Endodermal cell (in vitro differentiated cells): ENCODE measurements around the gene IDE. TPM values are rescaled to one million over a fixed set of nuclear protein-coding genes. Genes with fewer than 3 reads are reported as not detected.

Source experiments
- DNase-seq: peaks from one replicate; pipeline ENCODE4 v3.0.0-alpha.2; 2017
- H3K27ac ChIP-seq: 2 replicates; pipeline ENCODE4 v1.5.1; 2013; ENCODE audit warnings: mild to moderate bottlenecking, low read depth, low read length, moderate library complexity
- H3K27me3 ChIP-seq: 2 replicates; pipeline ENCODE4 v1.6.1; 2013; ENCODE audit warnings: mild to moderate bottlenecking, low read length, moderate library complexity; ENCODE audit not compliant: insufficient read depth, control insufficient read depth, poor library complexity, severe bottlenecking
- H3K36me3 ChIP-seq: 2 replicates; pipeline ENCODE4 v1.7.0; 2013; ENCODE audit warnings: mild to moderate bottlenecking, low read length, moderate library complexity; ENCODE audit not compliant: control insufficient read depth, insufficient read depth
- H3K4me1 ChIP-seq: one replicate; pipeline ENCODE4 v1.7.0; 2013; ENCODE audit warnings: low read length; ENCODE audit not compliant: control insufficient read depth, insufficient read depth
- H3K4me3 ChIP-seq: 2 replicates; pipeline ENCODE4 v1.5.1; 2013; ENCODE audit warnings: mild to moderate bottlenecking, low read length, moderate library complexity
- H3K9ac ChIP-seq: 2 replicates; pipeline ENCODE4 v1.6.1; 2013; ENCODE audit warnings: mild to moderate bottlenecking, low read length, moderate library complexity; ENCODE audit not compliant: poor library complexity, severe bottlenecking; ENCODE audit errors: extremely low read depth
- H3K9me3 ChIP-seq: 2 replicates; pipeline ENCODE4 v1.6.1; 2013; ENCODE audit warnings: mild to moderate bottlenecking, low read length, moderate library complexity; ENCODE audit not compliant: control insufficient read depth
- H3K27ac Mint-ChIP-seq: 2 replicates; pipeline ENCODE4 v1.8.0; 2020; ENCODE audit warnings: mixed read lengths
- H3K27me3 Mint-ChIP-seq: 2 replicates; pipeline ENCODE4 v1.8.0; 2021; ENCODE audit warnings: mild to moderate bottlenecking, mixed read lengths; ENCODE audit not compliant: insufficient read depth
- H3K36me3 Mint-ChIP-seq: 2 replicates; pipeline ENCODE4 v1.8.0; 2020; ENCODE audit warnings: low read depth, mixed read lengths
- H3K4me1 Mint-ChIP-seq: 2 replicates; pipeline ENCODE4 v1.8.0; 2020; ENCODE audit warnings: mixed read lengths
- H3K4me3 Mint-ChIP-seq: 2 replicates; pipeline ENCODE4 v1.8.0; 2020; ENCODE audit warnings: mild to moderate bottlenecking, moderate library complexity, mixed read lengths
- H3K9me3 Mint-ChIP-seq: 2 replicates; pipeline ENCODE4 v1.8.0; 2020; ENCODE audit warnings: mild to moderate bottlenecking, mixed read lengths
- WGBS, 2 experiments: methylation state at CpG; one replicate each; pipeline versions ENCODE4 v1.1.5 to v1.1.7; 2013; ENCODE audit warnings: missing lambda C conversion rate in 2 of 2, mixed read lengths in 1 of 2; ENCODE audit not compliant: insufficient coverage in 1 of 2, insufficient read length in 1 of 2; 5-methylcytosine and 5-hydroxymethylcytosine counted together
- total RNA-seq, 2 donors: library from RNA; stranded (reverse); fragmentation: NEBNext Ultra II Directional in 1 of 2; extraction: Animal tissue kit (Norgen Biotek cat#: 25700) in 1 of 2; gene quantifications; 2 replicates in 1 of 2; 3 replicates in 1 of 2; pipeline ENCODE4 v1.2.1, GENCODE V29; 2021
- TF ChIP-seq, protein P1 (sequence below): fragments of 200-600 bp; sonication (generic); conservative IDR thresholded peaks from 2 replicates; pipeline ENCODE4 v1.5.0; 2021; ENCODE audit warnings: antibody characterized with exemption, mild to moderate bottlenecking

IDE gene
- total RNA-seq, 2 donors from 2014 or later: 56.3 to 63.3 TPM

DNA sequence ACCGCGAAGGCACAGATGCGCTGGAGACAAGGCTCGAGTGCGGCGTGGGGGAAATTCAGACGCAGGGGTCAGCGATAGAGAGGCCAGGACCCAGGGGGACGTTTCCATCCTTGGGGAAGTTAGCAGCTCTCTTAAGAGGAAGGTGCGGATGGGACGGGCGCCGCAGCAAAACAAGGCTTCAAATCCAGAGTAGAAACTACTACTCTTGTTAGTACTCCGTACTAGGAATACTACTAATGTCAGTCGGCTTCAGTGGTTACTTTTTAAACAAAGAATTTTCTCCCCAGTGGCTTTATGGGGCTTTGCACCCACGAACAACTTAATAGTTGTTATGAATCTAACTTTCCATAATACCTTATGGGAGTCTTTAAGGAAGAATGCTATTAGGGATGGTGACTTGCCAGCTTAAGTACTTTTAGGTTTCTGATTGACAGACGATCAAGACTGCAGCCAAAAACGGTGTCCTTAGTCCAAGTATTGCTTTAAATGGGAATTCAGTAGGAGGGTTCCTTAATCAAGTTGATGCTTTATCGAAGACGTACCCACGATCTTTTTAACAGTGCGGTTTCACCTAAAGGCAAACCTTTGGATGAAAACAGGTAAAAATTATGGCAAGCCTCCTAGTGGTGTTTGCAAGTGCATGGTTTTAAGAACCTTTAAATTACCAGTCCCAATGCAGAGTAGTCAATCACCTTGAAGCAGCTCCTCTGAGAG lies 812 bp upstream of the IDE start:
- no peaks in the 10 kb centered on the region for H3K27me3 ChIP-seq
- H3K4me3 Mint-ChIP-seq: peak overlapping the region; percentile 81
- H3K9me3 Mint-ChIP-seq: no peaks in the 10 kb centered on the region
- H3K4me1 Mint-ChIP-seq: peaks cover 23% of the 10 kb centered on the region
- peaks cover 6% of the 10 kb centered on the region for H3K36me3 ChIP-seq
- no peak for DNase-seq
- peak overlapping the region; percentile 94 for H3K27ac ChIP-seq
- peak overlapping the region; percentile 98 for H3K4me3 ChIP-seq
- H3K27ac Mint-ChIP-seq: peak overlapping the region; percentile 90
- TF ChIP-seq, protein P1, sequence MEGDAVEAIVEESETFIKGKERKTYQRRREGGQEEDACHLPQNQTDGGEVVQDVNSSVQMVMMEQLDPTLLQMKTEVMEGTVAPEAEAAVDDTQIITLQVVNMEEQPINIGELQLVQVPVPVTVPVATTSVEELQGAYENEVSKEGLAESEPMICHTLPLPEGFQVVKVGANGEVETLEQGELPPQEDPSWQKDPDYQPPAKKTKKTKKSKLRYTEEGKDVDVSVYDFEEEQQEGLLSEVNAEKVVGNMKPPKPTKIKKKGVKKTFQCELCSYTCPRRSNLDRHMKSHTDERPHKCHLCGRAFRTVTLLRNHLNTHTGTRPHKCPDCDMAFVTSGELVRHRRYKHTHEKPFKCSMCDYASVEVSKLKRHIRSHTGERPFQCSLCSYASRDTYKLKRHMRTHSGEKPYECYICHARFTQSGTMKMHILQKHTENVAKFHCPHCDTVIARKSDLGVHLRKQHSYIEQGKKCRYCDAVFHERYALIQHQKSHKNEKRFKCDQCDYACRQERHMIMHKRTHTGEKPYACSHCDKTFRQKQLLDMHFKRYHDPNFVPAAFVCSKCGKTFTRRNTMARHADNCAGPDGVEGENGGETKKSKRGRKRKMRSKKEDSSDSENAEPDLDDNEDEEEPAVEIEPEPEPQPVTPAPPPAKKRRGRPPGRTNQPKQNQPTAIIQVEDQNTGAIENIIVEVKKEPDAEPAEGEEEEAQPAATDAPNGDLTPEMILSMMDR: peak; percentile 61
- H3K9me3 ChIP-seq: no peaks in the 10 kb centered on the region
- H3K36me3 Mint-ChIP-seq: no peaks in the 10 kb centered on the region
- H3K9ac ChIP-seq: peak overlapping the region; percentile 90
- no peaks in the 10 kb centered on the region for H3K27me3 Mint-ChIP-seq
- H3K4me1 ChIP-seq: no peaks in the 10 kb centered on the region
- WGBS, 2 experiments: 12 to 17% methylated on average over 15 to 19 of the region's 22 CpGs

DNA sequence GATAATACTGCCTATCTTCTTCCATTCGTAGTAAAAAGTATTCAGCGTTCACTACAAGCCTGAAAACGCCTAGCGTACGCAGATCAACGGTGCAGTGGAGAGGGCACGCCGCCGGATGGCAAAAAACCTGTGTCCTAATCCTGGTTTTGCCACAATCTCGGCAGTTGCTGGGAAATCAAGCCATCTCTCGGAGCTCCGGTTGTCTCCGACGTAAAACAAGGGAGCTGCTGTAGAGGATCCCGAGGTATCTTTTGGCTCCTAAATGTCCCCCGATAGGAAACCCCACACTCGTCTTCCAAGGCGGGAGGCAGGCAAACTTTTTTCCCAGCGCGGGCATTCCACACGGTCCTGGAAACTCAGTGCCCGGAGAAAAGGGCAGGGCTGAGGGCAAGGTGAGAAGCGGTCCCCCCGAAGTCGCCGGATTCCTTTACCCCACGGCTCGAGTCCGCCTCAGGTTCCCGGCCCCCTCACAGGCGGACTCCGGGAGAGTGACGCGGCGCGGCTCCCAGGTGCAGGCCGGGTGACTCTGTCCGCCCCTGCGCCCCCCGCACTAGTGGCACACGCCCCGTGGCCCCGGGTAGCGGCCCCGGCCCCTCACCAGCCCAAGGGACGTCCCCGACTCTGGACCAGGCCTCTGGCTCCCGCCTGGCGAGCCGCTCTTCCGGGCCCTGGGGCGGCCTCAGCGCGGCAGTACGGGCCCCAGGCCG lies 649 bp downstream of the IDE start:
- Mint-ChIP-seq H3K4me3 (peak overlapping the region; percentile 81), H3K4me1 (peaks cover 23% of the 10 kb centered on the region), H3K9me3 (no peaks in the 10 kb centered on the region), H3K27me3 (no peaks in the 10 kb centered on the region), H3K27ac (peak overlapping the region; percentile 90), H3K36me3 (peaks cover 9% of the 10 kb centered on the region)
- H3K4me3 ChIP-seq: peak overlapping the region; percentile 98
- H3K36me3 ChIP-seq: peaks cover 16% of the 10 kb centered on the region
- 1 to 2% methylated on average over 36 to 56 of the region's 56 CpGs for WGBS, 2 experiments
- peak overlapping the region; percentile 94 for H3K27ac ChIP-seq
- H3K9ac ChIP-seq: peak overlapping the region; percentile 90
- no peaks in the 10 kb centered on the region for H3K9me3 ChIP-seq
- TF ChIP-seq, protein P1: peak; percentile 43
- peak; percentile 77 for DNase-seq
- H3K4me1 ChIP-seq: no peaks in the 10 kb centered on the region
- H3K27me3 ChIP-seq: no peaks in the 10 kb centered on the region

DNA sequence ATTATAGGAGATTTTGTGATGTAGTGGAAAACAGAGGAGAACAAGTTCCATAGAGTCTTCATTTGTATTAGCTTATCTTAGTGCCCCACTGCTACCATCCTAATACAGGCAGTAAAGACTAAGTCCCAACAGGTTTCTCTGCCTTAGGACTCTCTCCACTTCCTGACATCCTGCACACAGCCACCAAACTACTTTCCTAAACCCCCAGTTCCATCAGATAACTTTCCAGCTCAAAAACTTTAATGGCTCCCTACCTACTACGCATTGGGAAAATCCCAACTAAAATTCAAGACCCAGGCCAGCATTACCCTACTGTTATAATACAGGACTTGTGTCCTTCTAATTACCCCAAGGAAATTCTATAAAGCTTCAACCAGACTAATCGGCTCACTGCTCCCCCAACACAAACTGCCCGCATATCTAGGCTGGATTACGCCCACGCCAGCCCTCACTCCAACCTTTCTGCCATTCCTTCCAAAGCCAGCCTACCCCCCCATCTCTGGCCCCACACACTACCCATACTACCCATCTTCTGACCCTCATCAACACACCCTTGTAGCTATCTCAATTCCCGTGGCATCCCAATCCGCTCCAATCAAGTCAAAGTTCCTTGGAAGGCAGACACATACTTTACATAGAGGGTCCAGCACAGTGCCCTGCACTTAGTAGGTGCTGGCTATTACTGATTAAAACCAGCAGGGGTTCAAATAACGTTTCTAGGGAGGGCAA lies 1.4 kb downstream of the IDE start:
- peak overlapping the region; percentile 90 for H3K9ac ChIP-seq
- H3K27me3 ChIP-seq: no peaks in the 10 kb centered on the region
- Mint-ChIP-seq H3K4me3 (peak overlapping the region; percentile 81), H3K27ac (no peak overlapping the region), H3K27me3 (no peaks in the 10 kb centered on the region), H3K36me3 (peaks cover 11% of the 10 kb centered on the region), H3K9me3 (no peaks in the 10 kb centered on the region), H3K4me1 (peaks cover 27% of the 10 kb centered on the region)
- H3K9me3 ChIP-seq: no peaks in the 10 kb centered on the region
- peaks cover 16% of the 10 kb centered on the region for H3K36me3 ChIP-seq
- H3K4me3 ChIP-seq: peak overlapping the region; percentile 98
- TF ChIP-seq, protein P1: no peak
- DNase-seq: peak; percentile 61
- H3K27ac ChIP-seq: no peak overlapping the region
- no peaks in the 10 kb centered on the region for H3K4me1 ChIP-seq
- WGBS, 2 experiments: 34 to 49% methylated on average over 7 to 8 of the region's 8 CpGs
